Dermis blood vessel endothelial cell (primary cell): ENCODE data around the gene MYLK2. TPM values are rescaled to one million over a fixed set of nuclear protein-coding genes. Genes with fewer than 3 reads are reported as not detected.

Experiments
- DNase-seq: peaks from one replicate; pipeline ENCODE4 v3.0.0; 2010
- total RNA-seq: library from RNA; depleted of rRNA; stranded (reverse); fragments of >200 nt; gene quantifications from 2 replicates; pipeline ENCODE4 v1.2.3, GENCODE V29; 2014

MYLK2 gene
- total RNA-seq, 1 donor from 2014 or later, result 8.7 TPM

DNA sequence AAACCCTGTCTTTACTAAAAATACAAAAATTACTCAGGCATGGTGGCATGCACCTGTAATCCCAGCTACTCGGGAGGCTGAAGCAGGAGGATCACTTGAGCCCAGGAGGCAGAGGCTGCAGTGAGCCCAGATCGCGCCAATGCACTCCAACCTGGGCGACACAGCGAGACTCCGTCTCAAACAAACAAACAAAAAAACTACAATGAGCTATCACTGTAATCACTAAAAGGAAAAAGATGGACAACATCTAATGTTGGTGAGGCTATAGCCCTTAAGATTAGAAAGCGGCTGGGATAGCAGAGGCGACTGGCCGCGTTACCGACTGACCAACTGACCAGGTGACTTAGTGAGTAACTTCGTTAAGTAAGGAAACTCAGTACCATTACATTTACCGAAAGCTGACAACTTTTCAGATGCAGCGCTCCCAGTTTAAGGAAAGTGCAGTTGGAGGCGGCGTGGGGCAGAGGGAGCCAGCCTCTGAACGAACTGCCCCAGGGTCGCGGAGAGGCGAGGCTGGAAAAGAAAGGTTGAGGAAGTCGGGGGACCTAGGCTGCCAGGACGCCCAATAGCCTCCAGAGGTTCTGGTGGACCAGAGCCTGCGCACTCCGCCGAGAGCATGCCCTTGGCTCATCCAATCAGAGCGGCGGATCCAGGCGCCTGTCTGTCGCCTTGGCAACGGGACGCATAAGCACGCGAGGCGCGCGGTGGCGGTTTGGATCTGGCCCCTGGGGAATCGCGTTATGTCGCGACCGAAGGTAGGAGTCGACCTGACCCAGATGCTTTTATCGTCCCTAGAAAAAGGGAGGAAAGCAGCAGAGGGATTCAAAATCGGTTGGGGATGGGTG is 60.2 kb downstream of the MYLK2 start:
- DNase-seq, result peak; percentile 97

DNA sequence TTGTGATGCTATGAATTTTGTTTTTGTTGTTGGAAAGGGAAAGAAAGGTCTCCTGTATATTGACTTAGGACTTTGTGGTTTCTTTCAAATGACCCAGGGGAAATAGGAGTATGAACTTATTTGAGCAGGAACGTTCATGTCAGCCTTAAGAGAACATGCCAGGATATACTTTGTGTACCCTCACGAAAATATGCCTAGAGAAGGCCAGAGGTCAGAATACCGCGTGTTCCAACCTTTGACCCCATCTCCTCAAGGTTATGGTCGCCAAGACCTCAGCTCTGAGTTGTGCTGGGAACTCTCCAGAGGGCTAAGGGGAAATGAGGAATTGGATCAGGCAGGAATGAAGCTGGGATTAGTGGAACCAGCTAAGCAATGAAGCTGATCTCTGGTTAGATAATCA is 62.8 kb downstream of the MYLK2 start:
- no peak for DNase-seq

DNA sequence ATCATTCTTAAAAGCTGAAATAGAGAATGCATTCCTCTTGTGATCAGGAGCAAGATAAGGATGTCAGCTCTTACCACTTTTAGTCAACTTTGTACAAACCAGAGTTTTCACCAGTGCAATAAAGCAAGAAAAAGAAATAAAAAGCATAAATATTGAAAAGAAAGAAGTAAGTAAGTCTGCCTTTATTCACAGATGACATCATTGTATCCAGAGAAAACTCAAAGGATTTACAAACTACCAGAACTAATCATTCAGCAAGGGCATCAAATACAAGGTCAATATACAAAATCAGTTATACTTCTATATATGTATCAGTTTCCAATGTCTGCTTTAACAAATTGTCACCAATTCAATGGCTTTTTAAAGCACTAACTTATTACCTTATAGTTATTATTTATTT is 64.7 kb downstream of the MYLK2 start:
- DNase-seq, result no peak

Other genes starting within 250 kb of the MYLK2 start
- gene ID1, start 214.1 kb upstream of the MYLK2 start, total RNA-seq, result 768 and 1,287 TPM in 2 replicates
- gene COX4I2, start 181.4 kb upstream of the MYLK2 start, total RNA-seq, result not detected in 2 replicates
- gene BCL2L1, start 96.5 kb upstream of the MYLK2 start, total RNA-seq, result 46.1 and 62.9 TPM in 2 replicates
- gene TPX2, start 80.1 kb upstream of the MYLK2 start, total RNA-seq, result 16.5 and 81.7 TPM in 2 replicates
- gene FOXS1, start 26.2 kb downstream of the MYLK2 start, total RNA-seq, result 0.09 TPM in 1 of 2 replicates, not detected in the other
- gene DUSP15, start 51.2 kb downstream of the MYLK2 start, total RNA-seq, result 0.14 and 0.34 TPM in 2 replicates
- 0.14 TPM in 1 of 2 replicates, not detected in the other for gene TTLL9, start 51.3 kb downstream of the MYLK2 start, total RNA-seq
- 4.4 and 5.2 TPM in 2 replicates for gene PDRG1, start 132.7 kb downstream of the MYLK2 start, total RNA-seq
- under 0.01 TPM in 1 of 2 replicates, not detected in the other for gene XKR7, start 148.8 kb downstream of the MYLK2 start, total RNA-seq
- 31.1 and 35.5 TPM in 2 replicates for gene CCM2L, start 191.1 kb downstream of the MYLK2 start, total RNA-seq
- not detected in 2 replicates for gene HCK, start 232.9 kb downstream of the MYLK2 start, total RNA-seq